GM20000 (cell line): Measurements from ENCODE around the gene DAGLA.

Source experiments
- DNase-seq: peaks from one replicate; pipeline ENCODE4 v3.0.0; 2012; ENCODE audit warnings: low spot score
- CTCF ChIP-seq: IDR thresholded peaks from 2 replicates; pipeline ENCODE4 v1.5.1; 2012; ENCODE audit warnings: mild to moderate bottlenecking, control low read depth; ENCODE audit errors: extremely low read depth, missing control alignments

DAGLA gene

GRCh38 chr11:61709110-61709509 lies 28.9 kb downstream of the DAGLA start:
- no peak for TF ChIP-seq CTCF
- no peak for DNase-seq

GRCh38 chr11:61709572-61709971 lies 29.4 kb downstream of the DAGLA start:
- TF ChIP-seq CTCF, result no peak
- no peak for DNase-seq

- TF ChIP-seq CTCF, result no peak
- DNase-seq, result no peak
Observed at GRCh38 chr11:61710019-61710418, 29.8 kb downstream of the DAGLA start.

GRCh38 chr11:61711037-61711436 lies 30.8 kb downstream of the DAGLA start:
- TF ChIP-seq CTCF, result no peak
- no peak for DNase-seq

GRCh38 chr11:61711498-61711897 lies 31.3 kb downstream of the DAGLA start:
- TF ChIP-seq CTCF, result no peak
- DNase-seq, result no peak

GRCh38 chr11:61712314-61712713 lies 32.1 kb downstream of the DAGLA start:
- no peak for TF ChIP-seq CTCF
- no peak for DNase-seq

GRCh38 chr11:61712846-61713245 lies 32.7 kb downstream of the DAGLA start:
- DNase-seq, result no peak
- no peak for TF ChIP-seq CTCF
